ENCODE measurements around the gene PIM2.

The PIM2 gene

GRCh38 chrX:48918643-48919340, at the start of gene PIM2:
Gene PIM2 (minus strand): TSS chrX:48919024. CDS start chrX:48918834, 190 bp downstream.
- peak; percentile 98 for DNase-seq

GRCh38 chrX:48968377-48968776, 49.6 kb upstream of the PIM2 start:
- no peak for DNase-seq

GRCh38 chrX:48966796-48967579, 48.2 kb upstream of the PIM2 start:
- no peak for DNase-seq

- no peak for DNase-seq
Observed at GRCh38 chrX:48965959-48966358, 47.1 kb upstream of the PIM2 start.

- no peak for DNase-seq
Observed at GRCh38 chrX:48961585-48962091, 42.8 kb upstream of the PIM2 start.

DNA sequence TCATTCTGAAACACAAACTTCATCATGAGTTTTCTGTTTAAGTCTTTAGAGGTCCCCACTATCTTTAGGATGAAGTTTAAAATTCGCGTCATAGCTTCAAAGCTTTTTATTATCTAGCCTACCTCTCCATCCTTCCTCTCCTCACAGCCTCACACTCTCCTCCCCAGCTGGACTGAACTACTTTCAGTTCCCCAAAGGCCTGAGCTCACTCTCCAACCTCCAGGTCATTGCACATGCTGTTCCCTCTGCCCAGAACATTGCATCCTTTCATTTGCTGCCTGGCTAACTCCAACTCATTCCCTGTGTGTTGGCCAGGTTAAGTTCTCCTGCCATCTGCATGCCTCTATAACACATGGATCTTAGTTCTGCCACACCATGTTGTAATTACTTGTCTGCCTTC, 41.5 kb upstream of the PIM2 start:
- DNase-seq, result no peak

DNA sequence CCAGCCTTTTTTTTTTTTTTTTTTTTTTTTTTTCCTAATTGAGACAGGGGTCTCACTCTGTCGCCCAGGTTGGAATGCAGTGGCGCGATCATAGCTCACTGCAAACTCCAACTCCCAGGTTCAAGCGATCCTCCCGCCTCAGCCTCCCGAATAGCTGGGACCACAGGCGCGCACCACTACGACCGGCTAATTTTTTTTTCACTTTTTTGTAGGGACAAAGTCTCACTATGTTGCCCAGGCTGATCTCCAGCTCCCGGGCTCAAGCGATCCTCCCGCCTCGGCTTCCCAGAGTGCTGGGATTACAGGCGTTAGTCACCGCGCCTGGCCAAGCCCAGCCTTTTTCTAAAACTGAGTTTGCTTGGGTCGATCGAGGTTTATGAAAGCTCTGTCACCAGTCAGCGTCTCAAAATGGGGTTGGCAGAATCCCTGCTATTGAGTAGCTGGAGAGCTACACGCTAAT, 39.8 kb upstream of the PIM2 start:
- peak; percentile 52 for DNase-seq

DNA sequence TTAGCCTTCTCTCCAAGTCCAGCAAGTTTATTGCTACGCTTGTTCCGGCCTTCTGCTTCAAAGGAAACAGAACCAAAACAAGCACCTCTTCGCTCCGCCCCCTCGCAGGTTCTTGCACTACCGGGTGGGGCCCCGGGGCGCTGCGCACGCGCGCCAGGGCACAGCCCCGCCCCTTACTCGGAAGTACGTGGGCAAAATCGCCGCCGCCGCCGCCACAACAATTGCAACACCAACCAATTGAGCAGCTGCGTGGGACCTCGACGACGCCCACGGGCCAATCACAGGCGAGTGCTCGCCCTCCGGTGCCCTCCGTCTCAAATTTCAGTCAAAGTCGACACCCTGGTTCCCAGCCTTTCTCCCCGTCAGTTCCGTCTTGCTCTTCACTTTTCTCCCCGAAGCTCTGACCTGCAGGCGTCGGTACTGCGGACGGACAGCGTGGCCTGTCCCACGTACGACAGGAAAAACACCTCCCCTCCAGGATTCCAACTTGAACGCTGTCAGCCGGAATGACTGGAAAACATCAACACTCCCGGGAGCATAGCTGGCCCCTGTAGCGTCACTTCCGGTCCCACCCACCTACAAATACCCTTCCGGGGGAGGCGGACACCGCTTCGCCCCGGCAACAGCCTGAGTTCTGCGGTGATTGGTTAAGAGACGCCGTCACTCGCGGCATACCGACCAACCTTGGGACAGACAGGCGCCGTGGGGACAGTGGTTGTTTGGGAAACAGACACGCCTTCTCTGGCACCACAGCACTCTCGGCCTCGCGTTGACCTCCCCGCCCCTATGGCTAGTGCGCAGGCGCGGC, 39.2 kb upstream of the PIM2 start:
- peak; percentile 98 for DNase-seq

GRCh38 chrX:48957477-48957826, 38.6 kb upstream of the PIM2 start, which contains the start of gene OTUD5:
Gene OTUD5 (minus strand): TSS chrX:48957607. CDS start chrX:48957570, 37 bp downstream.
- peak; percentile 88 for DNase-seq

DNA sequence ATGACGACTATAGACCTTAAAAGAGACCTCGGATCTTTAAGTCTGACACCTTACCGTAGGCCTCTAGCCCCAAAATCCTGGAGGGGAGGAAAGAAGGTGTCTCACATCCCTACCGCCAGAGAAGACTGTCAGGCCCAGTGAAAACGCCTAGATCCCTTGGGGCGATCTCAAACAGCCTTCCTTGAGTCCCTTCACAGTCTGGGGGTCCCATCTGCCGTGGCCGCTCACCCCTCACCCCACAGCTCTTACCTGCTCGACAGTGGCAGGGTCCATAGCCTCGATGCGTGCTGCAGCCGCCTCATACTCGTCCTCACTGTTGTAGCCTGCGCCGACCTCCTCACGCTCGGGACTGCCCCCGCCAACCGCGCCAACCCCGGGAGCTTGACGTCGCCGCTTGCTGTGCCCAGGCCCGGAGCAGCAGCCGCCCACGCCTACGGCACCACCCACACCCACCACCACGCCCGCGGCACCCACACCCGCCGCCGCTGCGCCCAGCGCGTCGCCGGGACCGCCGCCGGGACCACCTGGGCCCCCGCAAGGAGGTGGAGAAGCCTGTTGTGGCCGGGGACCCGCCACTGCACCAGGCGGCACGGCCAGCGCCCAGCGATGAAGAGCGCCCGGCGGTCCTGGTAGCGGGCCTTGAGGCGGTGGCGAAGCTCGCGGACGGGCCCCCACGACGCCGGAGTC, 38.0 kb upstream of the PIM2 start:
- DNase-seq, result no peak

DNA sequence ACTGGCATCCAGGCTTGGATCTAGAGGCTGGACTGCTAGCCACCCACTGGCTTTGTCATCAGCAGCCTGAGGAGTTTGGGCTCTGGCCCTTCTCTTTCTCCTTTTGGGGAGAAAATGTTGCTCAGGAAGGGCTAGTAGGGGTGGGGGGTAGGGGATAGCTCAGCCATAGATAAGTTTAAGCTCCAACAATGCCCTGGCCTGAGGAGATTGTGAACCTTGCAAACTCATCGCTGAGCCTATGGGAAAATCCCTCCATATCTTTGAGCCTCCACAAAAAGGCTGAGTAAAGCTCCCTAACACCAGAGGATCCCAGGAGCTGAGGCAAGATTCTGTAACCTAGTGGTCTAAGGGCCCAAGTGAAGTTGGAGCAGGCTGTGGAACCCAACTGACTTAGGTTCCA, 29.8 kb upstream of the PIM2 start:
- no peak for DNase-seq

GRCh38 chrX:48945517-48946348, 26.9 kb upstream of the PIM2 start:
- DNase-seq, result peak; percentile 53

DNA sequence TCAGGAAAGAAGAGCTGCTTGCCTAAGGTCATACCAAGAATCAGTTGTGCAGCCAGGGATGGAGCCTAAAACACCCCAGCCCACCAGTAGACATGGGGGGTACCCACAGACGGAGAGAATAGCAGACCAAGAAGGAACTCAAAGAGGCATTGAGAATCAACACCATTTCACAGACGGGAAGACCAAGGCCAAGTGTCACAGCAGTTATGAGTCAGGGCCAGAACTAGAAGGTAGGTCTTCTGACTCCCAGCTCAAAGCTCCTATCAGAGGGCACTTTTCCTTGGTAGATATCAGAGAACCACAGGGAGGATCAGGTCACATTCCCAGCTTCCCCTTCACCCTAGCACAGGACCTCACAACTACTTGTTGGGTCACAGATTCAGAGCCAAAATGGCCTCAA, 24.1 kb upstream of the PIM2 start:
- no peak for DNase-seq

GRCh38 chrX:48940404-48940955, 21.7 kb upstream of the PIM2 start:
- no peak for DNase-seq

- DNase-seq, result no peak
Observed at GRCh38 chrX:48939524-48940228, 20.9 kb upstream of the PIM2 start.

- DNase-seq, result no peak
Observed at GRCh38 chrX:48938721-48939425, 20.0 kb upstream of the PIM2 start.

GRCh38 chrX:48937054-48937907, 18.5 kb upstream of the PIM2 start:
- no peak for DNase-seq

GRCh38 chrX:48936429-48937053, 17.7 kb upstream of the PIM2 start:
- DNase-seq, result no peak

- DNase-seq, result no peak
Observed at GRCh38 chrX:48935301-48935670, 16.5 kb upstream of the PIM2 start.

Data from NCI-H2227 treated with DMSO at 0.1 percent for 48 hours (cell line).